DND-41 (cell line): ENCODE data around the gene ABL2.

Experiments
- CTCF ChIP-seq: IDR thresholded peaks from 2 replicates; pipeline ENCODE4 v1.5.1; 2012; ENCODE audit warnings: borderline replicate concordance, low read length, moderate library complexity, mild to moderate bottlenecking; ENCODE audit not compliant: poor library complexity, severe bottlenecking; ENCODE audit errors: extremely low read depth
- EZH2 ChIP-seq: IDR thresholded peaks from 3 replicates; pipeline ENCODE4 v1.6.1; 2012; ENCODE audit warnings: borderline replicate concordance, low read depth, mild to moderate bottlenecking, moderate library complexity, low read length, inconsistent platforms; ENCODE audit not compliant: severe bottlenecking

GRCh38 chr1:179151908-179152682 is 77.4 kb downstream of the ABL2 start:
- TF ChIP-seq CTCF (no peak), EZH2 (no peak)
